Activated naive CD8-positive, alpha-beta T cell treated with anti-CD3 and anti-CD28 coated beads, Interleukin-2, amount 10 ng/mL, durations not matched to agents 7 days and 5 days (primary cell): Measurements from ENCODE around the gene CNIH2. TPM values are rescaled to one million over a fixed set of nuclear protein-coding genes. Genes with fewer than 3 reads are reported as not detected.

ENCODE experiments used
- ATAC-seq: fragments of 150-1000 bp; cut with Tn5 transposase; one replicate; pipeline ENCODE4 v1.10.0; 2021; ENCODE audit warnings: low read depth, moderate library complexity
- POLR2A ChIA-PET: fragments of 350-600 bp; sonication (Branson Sonifier 250); formaldehyde crosslinking; loops from one replicate; lab custom pipeline; 2021; ENCODE audit warnings: antibody characterized with exemption; lab: Charles Lee
- DNase-seq: peaks from one replicate; pipeline ENCODE4 v3.0.0; 2021
- H3K27ac Mint-ChIP-seq: one replicate; pipeline ENCODE4 v1.8.0; 2022; ENCODE audit warnings: mild to moderate bottlenecking, mixed read lengths
- H3K27me3 Mint-ChIP-seq: one replicate; pipeline ENCODE4 v1.8.0; 2022; ENCODE audit warnings: mild to moderate bottlenecking, moderate library complexity, mixed read lengths
- H3K36me3 Mint-ChIP-seq: one replicate; pipeline ENCODE4 v1.8.0; 2021; ENCODE audit warnings: mild to moderate bottlenecking, mixed read lengths
- H3K4me1 Mint-ChIP-seq: one replicate; pipeline ENCODE4 v1.8.0; 2021; ENCODE audit warnings: mixed read lengths
- H3K4me3 Mint-ChIP-seq: one replicate; pipeline ENCODE4 v1.8.0; 2022; ENCODE audit warnings: mild to moderate bottlenecking, moderate library complexity, mixed read lengths
- H3K9me3 Mint-ChIP-seq: one replicate; pipeline ENCODE4 v1.8.0; 2021; ENCODE audit warnings: mixed read lengths
- total RNA-seq, 2 experiments: library from RNA; stranded (reverse); gene quantifications; one replicate each; pipeline ENCODE4 v1.2.3, GENCODE V29; 2021

CNIH2 gene
- total RNA-seq, 2 experiments from 2014 or later = 2.1 to 2.7 TPM

- Mint-ChIP-seq H3K9me3 (no peaks in the 10 kb centered on the region), H3K27me3 (peaks cover 29% of the 10 kb centered on the region), H3K4me3 (peak overlapping the region; percentile 36), H3K27ac (no peak overlapping the region), H3K36me3 (no peaks in the 10 kb centered on the region), H3K4me1 (peaks cover 27% of the 10 kb centered on the region)
- POLR2A ChIA-PET = interaction anchor here (0.6 kb wide), 1 partner anchor 81 kb away, joined by 7 read pairs; the partner anchor contains the start of gene SLC29A2
- DNase-seq = no peak
- ATAC-seq = no peak
Observed at GRCh38 chr11:66291303-66291705, 13.3 kb downstream of the CNIH2 start.

GRCh38 chr11:66291706-66292542, 13.9 kb downstream of the CNIH2 start, which contains the start of gene TMEM151A:
TMEM151A (plus strand) TSS chr11:66291894; CDS start chr11:66292014, 120 bp downstream.
- Mint-ChIP-seq H3K4me3 (peak within 1 kb of the TSS; percentile 36), H3K4me1 (peaks cover 27% of the 10 kb centered on the region), H3K36me3 (no peaks in the 10 kb centered on the region), H3K9me3 (no peaks in the 10 kb centered on the region), H3K27ac (no peak within 1 kb of the TSS), H3K27me3 (peaks cover 35% of the 10 kb centered on the region)
- POLR2A ChIA-PET = interaction anchor here (0.6 kb wide), 1 partner anchor 80 kb away, joined by 7 read pairs; the partner anchor contains the start of gene SLC29A2
- DNase-seq (no peak), ATAC-seq (no peak)

- H3K9me3 Mint-ChIP-seq = no peaks in the 10 kb centered on the region
- no peak for DNase-seq
- peak overlapping the region; percentile 5 for H3K27ac Mint-ChIP-seq
- peaks cover 23% of the 10 kb centered on the region for H3K4me1 Mint-ChIP-seq
- POLR2A ChIA-PET = no interaction called here
- peak overlapping the region; percentile 25 for H3K4me3 Mint-ChIP-seq
- peaks cover 35% of the 10 kb centered on the region for H3K27me3 Mint-ChIP-seq
- ATAC-seq = no peak
- H3K36me3 Mint-ChIP-seq = no peaks in the 10 kb centered on the region
Observed at GRCh38 chr11:66292543-66293332, 14.8 kb downstream of the CNIH2 start.

GRCh38 chr11:66293352-66293751, 15.4 kb downstream of the CNIH2 start:
- ATAC-seq (no peak), DNase-seq (no peak)
- POLR2A ChIA-PET = no interaction called here
- peaks cover 35% of the 10 kb centered on the region for H3K27me3 Mint-ChIP-seq
- no peaks in the 10 kb centered on the region for H3K36me3 Mint-ChIP-seq
- H3K4me1 Mint-ChIP-seq = peaks cover 22% of the 10 kb centered on the region
- H3K9me3 Mint-ChIP-seq = no peaks in the 10 kb centered on the region
- H3K27ac Mint-ChIP-seq = no peak overlapping the region
- no peak overlapping the region for H3K4me3 Mint-ChIP-seq

- Mint-ChIP-seq H3K9me3 (no peaks in the 10 kb centered on the region), H3K4me3 (no peak overlapping the region), H3K27ac (no peak overlapping the region), H3K27me3 (peaks cover 35% of the 10 kb centered on the region), H3K4me1 (peaks cover 21% of the 10 kb centered on the region), H3K36me3 (no peaks in the 10 kb centered on the region)
- ATAC-seq = no peak
- no peak for DNase-seq
- POLR2A ChIA-PET = no interaction called here
Observed at GRCh38 chr11:66293777-66294625, 16.0 kb downstream of the CNIH2 start.

- POLR2A ChIA-PET = no interaction called here
- no peaks in the 10 kb centered on the region for H3K36me3 Mint-ChIP-seq
Observed at GRCh38 chr11:66294626-66295620, 16.9 kb downstream of the CNIH2 start.

GRCh38 chr11:66297610-66298009, 19.6 kb downstream of the CNIH2 start:
- Mint-ChIP-seq H3K9me3 (no peaks in the 10 kb centered on the region), H3K27ac (no peak overlapping the region), H3K4me1 (peaks cover 2% of the 10 kb centered on the region), H3K27me3 (peaks cover 16% of the 10 kb centered on the region), H3K4me3 (no peak overlapping the region), H3K36me3 (no peaks in the 10 kb centered on the region)
- ATAC-seq = no peak
- no peak for DNase-seq
- POLR2A ChIA-PET = interaction anchor here (0.6 kb wide), 1 partner anchor 578 kb away, joined by 3 read pairs; no protein-coding TSS in a partner anchor

More at GRCh38 chr11:66294626-66295620, 16.9 kb downstream of the CNIH2 start:
- no peak overlapping the region for H3K27ac Mint-ChIP-seq
- peaks cover 35% of the 10 kb centered on the region for H3K27me3 Mint-ChIP-seq
- H3K4me3 Mint-ChIP-seq = no peak overlapping the region
- no peak for DNase-seq
- ATAC-seq = no peak
- H3K4me1 Mint-ChIP-seq = peaks cover 13% of the 10 kb centered on the region
- H3K9me3 Mint-ChIP-seq = no peaks in the 10 kb centered on the region

- H3K27me3 Mint-ChIP-seq = peaks cover 8% of the 10 kb centered on the region
- DNase-seq (no peak), ATAC-seq (no peak)
- POLR2A ChIA-PET = interaction anchor here (1.0 kb wide), 1 partner anchor 10 kb away, joined by 3 read pairs; the partner anchor contains the start of gene YIF1A
- no peaks in the 10 kb centered on the region for H3K9me3 Mint-ChIP-seq
- H3K27ac Mint-ChIP-seq = no peak overlapping the region
- H3K4me3 Mint-ChIP-seq = no peak overlapping the region
- no peaks in the 10 kb centered on the region for H3K36me3 Mint-ChIP-seq
- H3K4me1 Mint-ChIP-seq = no peaks in the 10 kb centered on the region
Observed at GRCh38 chr11:66299186-66299585, 21.2 kb downstream of the CNIH2 start.

- POLR2A ChIA-PET = interaction anchor here (1.6 kb wide), 1 partner anchor 33 kb away, joined by 4 read pairs; the partner anchor contains the start of gene RIN1
- no peak overlapping the region for H3K4me3 Mint-ChIP-seq
- H3K9me3 Mint-ChIP-seq = no peaks in the 10 kb centered on the region
- H3K27ac Mint-ChIP-seq = no peak overlapping the region
- H3K36me3 Mint-ChIP-seq = no peaks in the 10 kb centered on the region
- peaks cover 4% of the 10 kb centered on the region for H3K27me3 Mint-ChIP-seq
- ATAC-seq = no peak
- no peak for DNase-seq
- no peaks in the 10 kb centered on the region for H3K4me1 Mint-ChIP-seq
Observed at GRCh38 chr11:66302656-66303055, 24.7 kb downstream of the CNIH2 start.

- DNase-seq = no peak
- Mint-ChIP-seq H3K36me3 (no peaks in the 10 kb centered on the region), H3K4me1 (peaks cover 11% of the 10 kb centered on the region), H3K27me3 (peaks cover 1% of the 10 kb centered on the region), H3K27ac (no peak overlapping the region), H3K9me3 (no peaks in the 10 kb centered on the region), H3K4me3 (no peak overlapping the region)
- ATAC-seq = no peak
- POLR2A ChIA-PET = interaction anchor here (0.9 kb wide), 1 partner anchor 38 kb away, joined by 3 read pairs; the partner anchor contains the start of gene B4GAT1
Observed at GRCh38 chr11:66309475-66309874, 31.5 kb downstream of the CNIH2 start.

- ATAC-seq (no peak), DNase-seq (no peak)
- no peaks in the 10 kb centered on the region for H3K9me3 Mint-ChIP-seq
- POLR2A ChIA-PET = interaction anchor here (0.9 kb wide), 1 partner anchor 37 kb away, joined by 3 read pairs; the partner anchor contains the start of gene B4GAT1
- no peak overlapping the region for H3K4me3 Mint-ChIP-seq
- H3K36me3 Mint-ChIP-seq = peaks cover 6% of the 10 kb centered on the region
- H3K4me1 Mint-ChIP-seq = peaks cover 14% of the 10 kb centered on the region
- H3K27ac Mint-ChIP-seq = no peak overlapping the region
- H3K27me3 Mint-ChIP-seq = peaks cover 1% of the 10 kb centered on the region
Observed at GRCh38 chr11:66310324-66310723, 32.3 kb downstream of the CNIH2 start.
